Peyer's patch (tissue), 4 donors: ENCODE results near the gene EPC2. TPM values are rescaled to one million over a fixed set of nuclear protein-coding genes. Genes with fewer than 3 reads are reported as not detected.

Source experiments
- DNase-seq, 3 donors: peaks; one replicate each; pipeline ENCODE4 v3.0.0-alpha.2; 2017 to 2019
- H3K27ac ChIP-seq, 4 donors: fragments of 200-600 bp; sonication (generic); one replicate each; pipeline ENCODE4 v1.5.1; 2016 to 2019
- H3K27me3 ChIP-seq, 2 donors: fragments of 200-600 bp; sonication (generic); one replicate each; pipeline ENCODE4 v1.5.1; 2019
- H3K36me3 ChIP-seq, 3 donors: fragments of 200-600 bp; sonication (generic); one replicate each; pipeline ENCODE4 v1.5.1; 2016 to 2019
- H3K4me1 ChIP-seq, 4 donors: fragments of 200-600 bp; sonication (generic); one replicate each; pipeline ENCODE4 v1.5.1; 2016 to 2019
- H3K4me3 ChIP-seq, 4 donors: fragments of 200-600 bp; sonication (generic); 1 replicate in 3 of 4; 2 replicates in 1 of 4; pipeline ENCODE4 v1.5.1; 2016 to 2019; ENCODE audit warnings: mild to moderate bottlenecking in 1 of 4
- H3K9me3 ChIP-seq, 4 donors: fragments of 200-600 bp; sonication (generic); one replicate each; pipeline ENCODE4 v1.5.1; 2016 to 2019; ENCODE audit warnings: mild to moderate bottlenecking in 1 of 4
- CTCF ChIP-seq, 6 experiments: fragments of 450-650 bp in 4 of 6; fragments of 200-600 bp in 2 of 6; sonication (generic) in 1 of 6; IDR thresholded peaks; one replicate each; pipeline ENCODE4 v1.5.1; 2017 to 2019; ENCODE audit warnings: antibody characterized with exemption in 6 of 6, mild to moderate bottlenecking in 3 of 6, moderate library complexity in 1 of 6
- POLR2A ChIP-seq, 2 donors: fragments of 450-650 bp; IDR thresholded peaks; one replicate each; pipeline ENCODE4 v1.5.1; 2017; ENCODE audit warnings: antibody characterized with exemption in 2 of 2, mild to moderate bottlenecking in 2 of 2, moderate library complexity in 2 of 2
- total RNA-seq, 4 donors: library from RNA; depleted of rRNA; stranded (reverse); fragments of >200 nt; gene quantifications; one replicate each; pipeline ENCODE4 v1.1.0, GENCODE V29; 2016

Gene EPC2
- total RNA-seq, 4 donors from 2014 or later, result 22.6 to 70.1 (median 28.3) TPM

GRCh38 chr2:148702475-148702874 lies 57.9 kb downstream of the EPC2 start:
- Histone ChIP-seq H3K36me3 (peaks cover 0 to 6% (median 0%) of the 10 kb centered on the region in 3 donors), H3K27me3 (no peaks in the 10 kb centered on the region), H3K27ac (no peak overlapping the region), H3K9me3 (peaks cover 0 to 7% (median 0%) of the 10 kb centered on the region in 4 donors), H3K4me1 (no peaks in the 10 kb centered on the region), H3K4me3 (no peak overlapping the region)
- TF ChIP-seq CTCF (IDR thresholded peaks at IDR 0.05) (no peak), POLR2A (IDR thresholded peaks at IDR 0.05) (no peak)
- no peak for DNase-seq

- TF ChIP-seq POLR2A (IDR thresholded peaks at IDR 0.05) (no peak), CTCF (IDR thresholded peaks at IDR 0.05) (no peak)
- H3K27me3 ChIP-seq, result no peaks in the 10 kb centered on the region
- DNase-seq, result no peak
- peaks cover 0 to 7% (median 0%) of the 10 kb centered on the region in 4 donors for H3K9me3 ChIP-seq
- no peaks in the 10 kb centered on the region for H3K4me1 ChIP-seq
- no peak overlapping the region for H3K4me3 ChIP-seq
- H3K36me3 ChIP-seq, result peaks cover 0 to 6% (median 0%) of the 10 kb centered on the region in 3 donors
- no peak overlapping the region for H3K27ac ChIP-seq
These were observed 59.7 kb downstream of the EPC2 start for GRCh38 chr2:148704247-148704646.

- H3K4me3 ChIP-seq, result no peak overlapping the region
- H3K36me3 ChIP-seq, result no peaks in the 10 kb centered on the region
- no peak for TF ChIP-seq POLR2A (IDR thresholded peaks at IDR 0.05)
- TF ChIP-seq CTCF (IDR thresholded peaks at IDR 0.05), result no peak
- no peaks in the 10 kb centered on the region for H3K9me3 ChIP-seq
- no peak overlapping the region for H3K27ac ChIP-seq
- H3K27me3 ChIP-seq, result no peaks in the 10 kb centered on the region
- peaks cover 0 to 6% (median 3%) of the 10 kb centered on the region in 4 donors for H3K4me1 ChIP-seq
- DNase-seq, result no peak
These were observed 71.9 kb downstream of the EPC2 start for GRCh38 chr2:148716378-148716920.

GRCh38 chr2:148718039-148718438 lies 73.5 kb downstream of the EPC2 start:
- no peak for TF ChIP-seq POLR2A (IDR thresholded peaks at IDR 0.05)
- no peak for TF ChIP-seq CTCF (IDR thresholded peaks at IDR 0.05)
- H3K4me1 ChIP-seq, result peaks cover 0 to 12% (median 3%) of the 10 kb centered on the region in 4 donors
- no peak overlapping the region for H3K4me3 ChIP-seq
- H3K27ac ChIP-seq, result no peak overlapping the region
- H3K36me3 ChIP-seq, result no peaks in the 10 kb centered on the region
- no peaks in the 10 kb centered on the region for H3K27me3 ChIP-seq
- H3K9me3 ChIP-seq, result no peaks in the 10 kb centered on the region
- no peak for DNase-seq

- Histone ChIP-seq H3K27ac (no peak overlapping the region), H3K4me1 (peaks cover 0 to 12% (median 3%) of the 10 kb centered on the region in 4 donors), H3K9me3 (no peaks in the 10 kb centered on the region), H3K4me3 (no peak overlapping the region), H3K36me3 (no peaks in the 10 kb centered on the region), H3K27me3 (no peaks in the 10 kb centered on the region)
- DNase-seq, result no peak
- TF ChIP-seq CTCF (IDR thresholded peaks at IDR 0.05) (no peak), POLR2A (IDR thresholded peaks at IDR 0.05) (no peak)
These were observed 74.7 kb downstream of the EPC2 start for GRCh38 chr2:148719195-148719749.
